Spleen (tissue), 11 donors: ENCODE results near the gene RUSC1. TPM values are rescaled to one million over a fixed set of nuclear protein-coding genes. Genes with fewer than 3 reads are reported as not detected.

Experiments
- DNase-seq: peaks from one replicate; pipeline ENCODE4 v3.0.0-alpha.2; 2020
- H3K27ac ChIP-seq, 8 donors: fragments of 200-600 bp; sonication (generic) in 7 of 8; 1 replicate in 4 of 8; 2 replicates in 4 of 8; pipeline versions ENCODE4 v1.5.0 to v1.8.0; 2016 to 2021; ENCODE audit warnings: inconsistent platforms in 4 of 8, mild to moderate bottlenecking in 4 of 8, moderate library complexity in 1 of 8
- H3K27me3 ChIP-seq, 7 donors: fragments of 200-600 bp; sonication (generic) in 6 of 7; replicated peaks in 1 of 7; 1 replicate in 4 of 7; 2 replicates in 3 of 7; pipeline versions ENCODE4 v1.5.0 to v1.8.0; 2016 to 2021; ENCODE audit warnings: inconsistent platforms in 3 of 7, mild to moderate bottlenecking in 1 of 7
- H3K36me3 ChIP-seq, 6 donors: fragments of 200-600 bp; sonication (generic) in 5 of 6; 1 replicate in 4 of 6; 2 replicates in 2 of 6; pipeline versions ENCODE4 v1.5.0 to v1.8.0; 2016 to 2021; ENCODE audit warnings: inconsistent platforms in 2 of 6
- H3K4me1 ChIP-seq, 6 donors: fragments of 200-600 bp; sonication (generic) in 5 of 6; 1 replicate in 3 of 6; 2 replicates in 3 of 6; pipeline versions ENCODE4 v1.5.0 to v1.8.0; 2016 to 2021; ENCODE audit warnings: inconsistent platforms in 3 of 6
- H3K4me3 ChIP-seq, 8 donors: fragments of 200-600 bp; sonication (generic) in 7 of 8; 1 replicate in 4 of 8; 2 replicates in 4 of 8; pipeline versions ENCODE4 v1.5.0 to v1.8.0; 2016 to 2021; ENCODE audit warnings: inconsistent platforms in 4 of 8, mild to moderate bottlenecking in 4 of 8, moderate library complexity in 2 of 8
- H3K9me3 ChIP-seq, 8 donors: fragments of 200-600 bp; sonication (generic) in 7 of 8; 1 replicate in 4 of 8; 2 replicates in 4 of 8; pipeline versions ENCODE4 v1.5.0 to v1.8.0; 2016 to 2021; ENCODE audit warnings: inconsistent platforms in 4 of 8
- CTCF ChIP-seq, 11 experiments: fragments of 200-600 bp in 7 of 11; fragments of 450-650 bp in 4 of 11; sonication (generic) in 4 of 11; IDR thresholded peaks in 8 of 11; conservative IDR thresholded peaks in 3 of 11; 1 replicate in 7 of 11; 2 replicates in 4 of 11; pipeline versions ENCODE4 v1.4.0 to v1.8.0; 2016 to 2021; ENCODE audit warnings: antibody characterized with exemption in 11 of 11, inconsistent platforms in 4 of 11, mild to moderate bottlenecking in 1 of 11
- POLR2A ChIP-seq, 3 donors: fragments of 450-650 bp; IDR thresholded peaks; one replicate each; pipeline ENCODE4 v1.5.1; 2017; ENCODE audit warnings: antibody characterized with exemption in 3 of 3, mild to moderate bottlenecking in 1 of 3
- POLR2AphosphoS5 ChIP-seq, 3 donors: sonication (generic); formaldehyde crosslinking; IDR thresholded peaks; one replicate each; pipeline ENCODE4 v1.5.1; 2017; ENCODE audit warnings: antibody characterized with exemption in 3 of 3
- WGBS, 5 donors: extraction: QIAGEN DNeasy Blood & Tissue Kit in 3 of 5; methylation state at CpG; one replicate each; pipeline versions ENCODE4 v1.1.5 to v1.1.7; 2013 to 2018; 5-methylcytosine and 5-hydroxymethylcytosine counted together
- intact Hi-C: fragments of 100-400 bp; cut with DNase I; formaldehyde crosslinking; loops from one replicate; pipeline ENCODE4 v1.15.0; 2023; ENCODE audit warnings: low total_unique reads
- polyA plus RNA-seq, 3 donors: library from polyadenylated mRNA; stranded (reverse); fragments of 200-250 nt; gene quantifications; one replicate each; pipeline ENCODE4 v1.2.1, GENCODE V29; 2013
- total RNA-seq, 7 donors: library from RNA; depleted of rRNA in 3 of 7; stranded (reverse); fragments of >200 nt in 3 of 7; fragmentation: NEBNext Ultra II Directional in 4 of 7; extraction: Animal tissue kit (Norgen Biotek cat#: 25700) in 4 of 7; gene quantifications; one replicate each; pipeline versions ENCODE4 v1.1.0 to v1.2.1, GENCODE V29; 2016 to 2021
- donor health status: healthy with polysubstance abuse.
- donor health status: DM: no; HTN: no; CAD: no; lungs with moderate emphysema.
- donor health status: DM: no; HTN: no; CAD: no.
- donor health status: Bipolar disorder and iron deficiency.
- donor health status: healthy.
- donor health status: DM: no; HTN: no; CAD: no.
- donor health status: DM: yes; HTN: yes; CAD: no.

Gene RUSC1
- total and polyA plus RNA-seq, 10 donors = 8.5 to 21.1 (median 17.5) TPM

GRCh38 chr1:155301342-155301841, 19.3 kb upstream of the RUSC1 start, which contains the start of gene PKLR:
Gene PKLR, minus strand, starts transcription at chr1:155301438. Its CDS starts 43 bp downstream, at chr1:155301395.
- Histone ChIP-seq H3K36me3 (no peaks in the 10 kb centered on the region), H3K27me3 (peaks cover 0 to 8% (median 0%) of the 10 kb centered on the region in 7 donors), H3K4me1 (no peaks in the 10 kb centered on the region), H3K27ac (no peak within 1 kb of the TSS), H3K9me3 (no peaks in the 10 kb centered on the region), H3K4me3 (no peak within 1 kb of the TSS)
- intact Hi-C loops = no loop called here
- TF ChIP-seq CTCF (IDR thresholded peaks at IDR 0.05 in 8 of 11, conservative IDR thresholded peaks at IDR 0.05 in 3 of 11) = no peak
- TF ChIP-seq POLR2AphosphoS5 (IDR thresholded peaks at IDR 0.05) = no peak
- TF ChIP-seq POLR2A (IDR thresholded peaks at IDR 0.05) = no peak
- WGBS, 5 donors = 76 to 92% (median 85%) methylated on average over 5 of the region's 5 CpGs
- DNase-seq = no peak

GRCh38 chr1:155304558-155305063, 16.1 kb upstream of the RUSC1 start:
- DNase-seq = no peak
- Histone ChIP-seq H3K4me1 (peaks cover 3 to 18% (median 15%) of the 10 kb centered on the region in 6 donors), H3K27ac (no peak overlapping the region), H3K27me3 (no peaks in the 10 kb centered on the region), H3K4me3 (no peak overlapping the region), H3K36me3 (no peaks in the 10 kb centered on the region), H3K9me3 (no peaks in the 10 kb centered on the region)
- TF ChIP-seq CTCF (IDR thresholded peaks at IDR 0.05 in 8 of 11, conservative IDR thresholded peaks at IDR 0.05 in 3 of 11) (no peak), POLR2A (IDR thresholded peaks at IDR 0.05) (no peak), POLR2AphosphoS5 (IDR thresholded peaks at IDR 0.05) (no peak)
- WGBS, 5 donors = 81 to 89% (median 83%) methylated on average over 10 to 11 of the region's 11 CpGs
- intact Hi-C loops = no loop called here

DNA sequence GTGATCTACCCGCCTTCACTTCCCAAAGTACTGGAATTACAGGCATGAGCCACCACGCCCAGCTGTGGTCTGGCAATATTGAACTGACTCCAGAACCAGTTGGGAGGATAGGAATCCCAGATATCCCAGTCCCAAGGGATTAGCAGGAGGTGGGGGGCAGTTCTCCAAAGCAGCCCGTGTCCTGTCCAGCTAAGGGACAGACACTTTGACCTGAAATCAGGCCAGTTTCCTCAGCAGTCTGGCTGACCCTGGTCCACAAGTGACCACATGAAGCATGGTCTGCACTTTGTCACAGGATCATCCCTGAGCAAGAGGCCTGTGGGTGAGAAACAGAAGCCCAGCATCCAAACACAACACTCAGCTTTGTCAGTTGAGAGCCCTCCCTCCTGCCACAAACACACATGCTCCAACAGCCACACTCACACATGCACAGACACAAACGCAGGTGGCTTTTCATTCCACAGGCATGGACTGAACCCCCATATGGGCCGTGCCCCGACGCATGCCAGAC, 14.8 kb upstream of the RUSC1 start:
- Histone ChIP-seq H3K4me1 (peaks cover 12 to 32% (median 28%) of the 10 kb centered on the region in 6 donors), H3K4me3 (no peak overlapping the region), H3K27ac (no peak overlapping the region), H3K9me3 (no peaks in the 10 kb centered on the region), H3K27me3 (no peaks in the 10 kb centered on the region), H3K36me3 (peaks cover 0 to 10% (median 0%) of the 10 kb centered on the region in 6 donors)
- no peak for DNase-seq
- TF ChIP-seq POLR2AphosphoS5 (IDR thresholded peaks at IDR 0.05) = no peak
- no peak for TF ChIP-seq CTCF (IDR thresholded peaks at IDR 0.05 in 8 of 11, conservative IDR thresholded peaks at IDR 0.05 in 3 of 11)
- no peak for TF ChIP-seq POLR2A (IDR thresholded peaks at IDR 0.05)
- intact Hi-C loops = no loop called here
- WGBS, 5 donors = 75 to 91% (median 89%) methylated on average over 7 of the region's 7 CpGs

DNA sequence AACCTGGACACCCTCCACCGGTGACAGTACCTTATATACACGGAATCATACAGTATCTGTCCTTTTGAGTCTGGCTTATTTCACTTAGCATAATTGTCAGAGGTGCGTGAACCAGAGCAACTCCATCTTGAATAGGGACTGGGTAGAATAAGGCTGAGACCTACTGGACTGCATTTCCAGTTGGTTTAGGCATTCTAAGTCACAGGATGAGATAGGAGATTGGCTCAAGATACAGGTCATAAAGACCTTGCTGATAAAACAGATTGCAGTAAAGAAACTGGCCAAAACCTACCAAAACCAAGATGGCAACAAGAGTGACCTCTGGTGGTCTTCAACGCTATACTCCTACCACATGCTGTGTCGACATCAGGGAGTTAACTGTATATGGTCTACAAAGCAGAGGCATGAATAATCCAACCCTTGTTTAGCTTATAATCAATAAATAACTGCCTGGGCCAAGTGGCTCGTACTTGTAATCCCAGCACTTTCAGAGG, 13.4 kb upstream of the RUSC1 start:
- H3K27ac ChIP-seq = peak overlapping the region in 4 of 8 donors; percentile 79 to 92 (median 90)
- H3K9me3 ChIP-seq = no peaks in the 10 kb centered on the region
- no peaks in the 10 kb centered on the region for H3K27me3 ChIP-seq
- H3K36me3 ChIP-seq = peaks cover 0 to 23% (median 2%) of the 10 kb centered on the region in 6 donors
- no peak overlapping the region for H3K4me3 ChIP-seq
- intact Hi-C loops = no loop called here
- TF ChIP-seq POLR2AphosphoS5 (IDR thresholded peaks at IDR 0.05) = no peak
- TF ChIP-seq POLR2A (IDR thresholded peaks at IDR 0.05) = no peak
- peak in 6 of 11 experiments; percentile 16 to 49 (median 33) for TF ChIP-seq CTCF (IDR thresholded peaks at IDR 0.05 in 8 of 11, conservative IDR thresholded peaks at IDR 0.05 in 3 of 11)
- WGBS, 5 donors = 51 to 63% (median 58%) methylated on average over 6 of the region's 6 CpGs
- DNase-seq = no peak
- peaks cover 12 to 45% (median 30%) of the 10 kb centered on the region in 6 donors for H3K4me1 ChIP-seq
